GM10248 (cell line): ENCODE data around the gene SLC24A3.

Experiments
- CTCF ChIA-PET: fragments of 300-600 bp; sonication (Branson Sonifier 250); formaldehyde crosslinking; extraction: SDS; loops from one replicate; lab custom pipeline; 2021; ENCODE audit warnings: antibody characterized with exemption; lab: Yijun Ruan, JAX
- POLR2A ChIA-PET: fragments of 350-650 bp; sonication (Branson Sonifier 250); formaldehyde crosslinking; extraction: SDS; loops from one replicate; lab custom pipeline; 2020; ENCODE audit warnings: antibody characterized with exemption; lab: Yijun Ruan, JAX
- DNase-seq: peaks from one replicate; pipeline ENCODE4 v3.0.0; 2012; ENCODE audit errors: extremely low spot score
- CTCF ChIP-seq: IDR thresholded peaks from 2 replicates; pipeline ENCODE4 v1.5.1; 2012; ENCODE audit warnings: mild to moderate bottlenecking, low read depth; ENCODE audit errors: extremely low read depth, missing control alignments, control extremely low read depth

SLC24A3 gene

GRCh38 chr20:19519466-19519865 lies 307.0 kb downstream of the SLC24A3 start:
- CTCF ChIA-PET = interaction anchor here (1.3 kb wide), 1 partner anchor 64 kb away, joined by 4 read pairs; no protein-coding TSS in a partner anchor
- POLR2A ChIA-PET = no interaction called here
- DNase-seq = no peak
- no peak for TF ChIP-seq CTCF

- POLR2A ChIA-PET = no interaction called here
- CTCF ChIA-PET = interaction anchor here (1.2 to 2.3 kb wide), 3 partner anchors 9 to 64 kb away, joined by 4 to 8 read pairs (median 5); no protein-coding TSS in a partner anchor
- TF ChIP-seq CTCF = no peak
- DNase-seq = no peak
Observed at GRCh38 chr20:19520261-19520660, 307.8 kb downstream of the SLC24A3 start.

GRCh38 chr20:19522071-19522801 lies 309.8 kb downstream of the SLC24A3 start:
- TF ChIP-seq CTCF = no peak
- DNase-seq = no peak
- POLR2A ChIA-PET = no interaction called here
- CTCF ChIA-PET = interaction anchor here (0.9 to 2.3 kb wide), 5 partner anchors 11 to 139 kb away, joined by 3 to 8 read pairs (median 3); no protein-coding TSS in a partner anchor

GRCh38 chr20:19522836-19523590 lies 310.6 kb downstream of the SLC24A3 start:
- DNase-seq = no peak
- no peak for TF ChIP-seq CTCF
- ChIA-PET CTCF (interaction anchor here (0.9 to 1.3 kb wide), 2 partner anchors 11 to 27 kb away, joined by 3 read pairs; no protein-coding TSS in a partner anchor), POLR2A (no interaction called here)

- ChIA-PET CTCF (interaction anchor here (1.1 to 1.6 kb wide), 2 partner anchors 10 to 91 kb away, joined by 3 to 4 read pairs; no protein-coding TSS in a partner anchor), POLR2A (no interaction called here)
- no peak for TF ChIP-seq CTCF
- no peak for DNase-seq
Observed at GRCh38 chr20:19524691-19525090, 312.2 kb downstream of the SLC24A3 start.

- DNase-seq = no peak
- no peak for TF ChIP-seq CTCF
- CTCF ChIA-PET = no interaction called here
- POLR2A ChIA-PET = no interaction called here
Observed at GRCh38 chr20:19527509-19527908, 315.1 kb downstream of the SLC24A3 start.
